CD4-positive, alpha-beta T cell treated with Interleukin-1 beta for 1 hour (primary cell): ENCODE measurements around the gene MEOX1.
"Not testable (repeated sequence)": the region's sequence is repeated elsewhere in the genome, so short reads cannot be mapped to it uniquely, and the experiment has no call there.

ENCODE experiments used
- DNase-seq, 2 donors: peaks; one replicate each; pipeline ENCODE4 v3.0.0-alpha.2; 2020 to 2022

The MEOX1 gene

GRCh38 chr17:43661699-43662412, at the start of gene MEOX1:
TSS of gene MEOX1 (minus strand) at chr17:43661922. CDS start at chr17:43661534, 388 bp downstream.
- DNase-seq: no peak

DNA sequence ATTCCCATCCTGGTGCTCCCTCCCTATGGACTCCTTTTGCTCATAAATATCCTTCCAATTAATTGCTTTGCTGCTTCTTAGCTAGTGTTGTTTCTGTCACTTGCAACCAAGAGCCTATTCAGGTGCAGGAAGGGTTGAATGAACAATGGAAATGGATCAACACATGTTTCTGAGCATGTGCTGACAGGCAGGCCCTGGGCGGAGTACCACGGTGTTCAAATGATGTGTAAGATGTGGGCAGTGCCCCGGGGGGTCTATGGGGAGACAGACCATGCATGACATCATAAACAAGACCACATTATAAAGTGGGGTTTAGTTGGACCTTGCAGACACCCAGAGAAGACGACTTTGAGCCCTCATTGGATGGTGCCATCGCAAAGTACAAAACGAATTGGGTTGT, 48.4 kb upstream of the MEOX1 start:
- no peak for DNase-seq

GRCh38 chr17:43709210-43709609, 47.5 kb upstream of the MEOX1 start:
- DNase-seq: no peak

GRCh38 chr17:43707184-43707583, 45.5 kb upstream of the MEOX1 start:
- no peak for DNase-seq

- no peak for DNase-seq
Observed at GRCh38 chr17:43706235-43706634, 44.5 kb upstream of the MEOX1 start.

DNA sequence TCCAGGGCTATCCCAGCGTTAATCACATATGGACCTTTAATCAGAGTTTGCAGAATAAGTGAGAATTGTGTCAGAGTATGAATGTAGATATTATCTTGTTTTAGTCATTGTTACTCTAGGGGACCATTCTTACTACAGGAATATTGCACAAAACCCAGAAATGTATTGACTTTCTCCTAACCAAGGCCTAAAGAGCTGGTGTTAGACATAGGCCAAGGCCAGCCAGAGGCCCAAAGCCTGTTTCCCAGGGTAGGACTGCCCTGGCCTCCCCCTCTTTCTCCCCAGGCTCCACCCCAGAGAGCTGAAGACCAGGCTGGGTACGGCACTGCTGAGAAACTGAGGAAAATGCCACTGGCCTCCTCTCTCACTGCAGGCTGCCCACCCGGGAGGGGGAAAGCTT, 41.9 kb upstream of the MEOX1 start:
- no peak for DNase-seq

DNA sequence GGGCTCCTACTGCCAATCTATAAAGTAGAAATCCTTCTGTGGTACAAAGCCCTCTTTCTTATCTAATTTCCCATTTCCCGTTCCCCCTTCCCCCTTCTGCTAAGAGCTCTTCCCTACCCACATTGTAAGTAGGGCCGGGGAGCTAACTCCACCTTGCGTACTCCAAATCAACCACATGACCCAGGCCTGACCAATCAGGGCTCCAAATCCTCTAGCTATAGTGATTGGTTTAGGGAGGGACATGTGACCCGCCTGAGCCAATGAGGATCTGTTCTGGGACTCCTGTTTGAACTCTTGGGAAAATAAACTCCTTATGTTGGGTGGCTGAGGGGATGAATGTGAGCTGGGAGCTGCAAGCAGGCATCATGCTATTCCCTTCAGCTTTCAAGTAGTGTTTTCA, 40.9 kb upstream of the MEOX1 start:
- DNase-seq: peak in 1 of 2 donors; percentile 20

DNA sequence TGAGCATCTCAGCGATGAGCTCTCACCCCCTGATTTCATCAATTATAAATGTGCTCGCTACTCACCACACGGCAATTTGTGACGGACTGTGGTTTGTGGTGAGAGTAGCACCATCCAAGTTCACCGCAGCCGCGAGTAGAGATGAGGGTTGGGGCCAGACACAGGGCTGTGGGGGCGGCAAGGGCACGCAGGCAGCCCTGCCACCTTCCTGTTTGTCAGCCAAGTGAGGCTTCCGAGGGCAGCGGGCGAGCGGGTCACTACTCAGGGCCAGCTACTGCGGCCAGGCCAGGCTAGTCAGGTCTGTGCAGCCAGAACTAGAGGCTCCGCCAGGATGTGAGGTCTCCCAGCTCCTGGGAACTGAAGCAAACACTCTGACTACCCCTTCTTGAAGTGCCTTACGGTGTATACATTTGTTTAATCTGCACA, 39.6 kb upstream of the MEOX1 start:
- peak; percentile 45 to 52 for DNase-seq

GRCh38 chr17:43699438-43699756, 37.7 kb upstream of the MEOX1 start:
- no peak for DNase-seq

GRCh38 chr17:43698678-43699437, 37.1 kb upstream of the MEOX1 start:
- no peak for DNase-seq

DNA sequence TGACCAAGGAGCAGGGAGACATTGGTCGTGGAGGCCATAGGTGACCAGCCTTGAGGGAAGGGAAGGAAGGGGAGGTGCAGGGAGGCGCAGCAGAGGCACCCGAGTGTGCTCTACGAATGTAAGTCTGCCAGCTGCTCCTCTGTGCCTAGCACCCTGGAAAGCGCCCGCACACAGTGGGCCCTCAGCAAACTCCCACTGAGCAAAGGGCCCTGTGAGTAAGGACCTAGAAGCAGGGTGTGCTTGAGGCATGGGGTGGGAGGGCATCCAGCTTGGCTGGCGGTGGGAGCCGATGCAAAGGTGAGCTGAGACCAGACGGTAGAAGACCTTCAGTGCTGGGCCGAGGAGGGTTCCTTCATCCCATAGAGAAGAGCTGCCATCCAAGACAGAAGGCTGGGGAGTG, 36.2 kb upstream of the MEOX1 start:
- DNase-seq: no peak

DNA sequence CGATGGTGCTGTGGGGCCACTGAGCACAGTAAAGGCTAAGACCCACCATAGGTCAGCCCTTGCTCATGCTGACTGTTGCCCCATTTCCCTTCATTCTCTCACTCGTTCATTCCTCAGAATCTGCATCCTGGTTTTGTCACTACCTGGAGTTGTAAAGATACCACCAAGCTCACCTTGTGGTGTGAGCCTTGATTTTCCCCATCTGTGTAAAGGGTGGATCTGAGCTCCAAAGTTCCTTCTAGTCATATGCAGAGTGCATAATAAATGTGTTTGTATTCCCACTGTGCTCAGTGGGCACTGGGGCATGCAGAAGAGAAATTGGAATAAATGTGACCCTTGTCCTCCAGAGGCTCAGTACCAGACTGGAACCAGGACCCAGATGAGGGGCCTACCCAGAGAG, 35.2 kb upstream of the MEOX1 start:
- DNase-seq: no peak

DNA sequence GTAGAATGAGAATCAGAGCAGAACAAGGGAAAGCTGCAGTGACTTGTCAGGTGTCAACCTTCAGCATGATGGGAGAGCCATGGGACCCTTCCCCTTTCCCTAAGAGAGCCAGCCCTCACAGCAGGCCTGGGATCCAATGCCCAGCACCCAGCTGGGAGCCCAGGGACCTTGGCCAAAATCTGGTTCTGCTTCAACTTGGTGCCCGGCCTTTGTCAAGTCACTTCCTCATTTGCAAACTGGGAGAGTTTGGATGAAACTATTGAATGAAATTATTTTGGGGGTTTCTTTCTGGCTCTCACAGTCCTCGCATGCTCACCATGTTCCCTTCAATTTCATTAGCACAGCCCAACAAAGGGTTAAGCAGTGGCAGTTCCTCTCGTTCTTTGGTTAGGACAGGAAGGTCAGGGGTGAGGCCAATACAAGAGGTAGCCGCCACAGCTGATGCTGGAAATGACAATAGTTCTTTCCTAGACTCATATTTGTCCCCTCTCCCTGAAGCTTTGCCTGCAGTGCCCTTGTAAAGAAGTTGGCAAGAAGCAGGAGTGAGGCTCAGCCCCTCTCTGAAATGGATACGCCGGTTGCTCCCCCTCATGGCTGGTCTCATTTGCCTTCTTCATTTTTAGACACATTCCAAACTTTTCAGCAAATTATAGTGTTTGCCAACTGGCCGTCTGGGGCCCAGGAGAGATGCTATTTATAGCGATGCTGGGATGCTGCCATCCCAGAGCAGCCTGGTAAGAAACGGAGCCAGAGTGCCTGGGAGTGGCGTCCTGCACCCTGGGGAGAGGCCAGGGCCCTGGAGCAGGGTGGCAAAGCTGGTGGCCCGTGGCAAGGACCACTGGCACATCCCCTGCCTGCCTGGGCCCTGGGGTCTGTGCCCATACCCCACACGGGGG, 34.5 kb upstream of the MEOX1 start:
- no peak for DNase-seq

GRCh38 chr17:43694081-43694870, 32.6 kb upstream of the MEOX1 start:
- peak; percentile 79 for DNase-seq

- DNase-seq: no peak
Observed at GRCh38 chr17:43691317-43691693, 29.6 kb upstream of the MEOX1 start.

DNA sequence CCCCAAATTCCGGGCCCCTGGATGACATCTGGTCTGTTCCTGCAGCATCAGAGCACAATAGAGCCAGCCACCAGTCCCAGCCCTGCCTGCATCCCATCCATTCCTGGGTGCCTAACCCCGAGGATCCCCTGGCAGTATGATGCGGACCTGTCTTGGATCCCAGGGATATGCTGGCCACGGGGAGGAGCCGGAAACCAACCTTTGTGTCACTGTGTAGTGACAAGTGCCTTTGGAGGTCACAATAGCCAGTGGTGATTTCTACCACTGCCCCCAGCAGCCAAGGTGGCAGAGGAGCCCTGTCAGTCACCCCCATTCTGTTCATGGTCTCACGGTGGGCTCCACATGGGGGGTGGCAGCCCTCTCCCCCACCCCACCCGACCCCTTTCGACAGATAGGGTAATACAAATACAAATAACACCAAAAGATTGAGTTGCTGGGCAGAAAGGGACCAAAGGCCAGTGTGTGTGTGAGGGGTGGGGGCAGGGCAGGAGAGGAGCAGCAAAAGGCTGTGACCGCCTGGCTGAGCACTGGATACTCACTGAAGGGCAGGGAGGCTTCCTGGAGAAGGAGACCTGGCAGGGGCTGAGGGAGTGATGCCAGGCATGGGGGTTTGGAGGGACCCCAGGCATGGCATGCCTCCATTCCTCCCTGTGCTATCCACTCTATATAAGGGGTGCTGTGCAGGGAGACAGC, 29.0 kb upstream of the MEOX1 start:
- DNase-seq: no peak

GRCh38 chr17:43689814-43690213, 28.1 kb upstream of the MEOX1 start:
- no peak for DNase-seq

- DNase-seq: no peak
Observed at GRCh38 chr17:43689131-43689530, 27.4 kb upstream of the MEOX1 start.

GRCh38 chr17:43686957-43687356, 25.2 kb upstream of the MEOX1 start:
- DNase-seq: not testable (repeated sequence)

DNA sequence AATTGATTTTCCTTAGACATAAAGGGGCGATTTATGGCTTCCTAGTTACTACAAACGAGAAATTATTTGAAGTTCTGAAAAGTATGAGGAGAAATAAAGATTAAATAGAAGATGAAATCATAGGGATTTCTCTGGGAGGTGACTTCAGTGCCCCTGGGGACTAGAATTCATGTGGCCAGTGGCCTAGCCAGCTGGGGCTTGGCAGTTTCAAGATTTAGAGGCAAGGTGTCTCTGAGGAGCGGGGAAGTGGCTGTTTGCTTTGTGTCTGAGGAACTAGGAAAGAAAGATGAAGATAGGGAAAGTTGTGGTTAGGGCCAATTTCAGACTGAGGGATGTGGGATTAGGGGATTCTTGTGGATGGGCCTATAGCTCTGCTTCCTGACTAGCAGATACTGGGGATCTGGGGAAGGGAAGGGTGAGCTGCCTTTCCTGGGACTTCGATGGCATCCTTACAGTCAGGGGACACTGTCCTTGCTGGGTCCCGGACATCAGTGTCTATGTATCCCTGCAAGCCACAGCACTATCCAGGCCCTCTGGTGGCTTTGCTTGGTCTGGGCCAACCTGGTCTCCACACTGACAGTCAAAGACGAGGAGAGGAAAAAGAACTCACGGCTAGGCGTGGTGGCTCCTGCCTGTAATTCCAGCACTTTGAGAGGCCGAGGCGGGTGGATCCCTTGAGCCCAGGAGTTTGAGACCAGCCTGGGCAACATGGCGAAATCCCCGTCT, 22.4 kb upstream of the MEOX1 start:
- no peak for DNase-seq

DNA sequence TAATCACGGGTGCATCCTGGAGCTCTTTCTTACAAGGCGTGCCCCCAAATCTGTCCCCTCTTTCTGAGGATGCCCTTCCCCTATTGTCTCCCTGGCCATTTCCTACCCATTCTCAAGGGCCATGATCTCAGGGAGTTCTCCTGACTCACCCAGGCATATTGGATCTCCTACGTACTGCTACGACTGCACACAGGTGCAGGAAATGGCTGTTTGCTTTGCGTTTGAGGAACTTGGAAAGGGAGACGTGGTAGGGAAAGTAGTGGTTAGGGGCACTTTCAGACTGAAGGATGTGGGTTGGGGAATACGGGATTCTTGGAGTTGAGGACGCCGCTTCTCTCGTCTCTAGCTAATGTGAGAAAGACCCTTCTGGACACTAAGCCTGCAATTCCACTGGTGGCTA, 18.7 kb upstream of the MEOX1 start:
- DNase-seq: no peak
